SK-N-MC (cell line): ENCODE results near the gene GPRIN1.

Experiments
- DNase-seq: peaks from one replicate; pipeline ENCODE4 v3.0.0-alpha.2; 2011; ENCODE audit warnings: low read depth, low spot score
- H3K27ac ChIP-seq: fragments of 200-600 bp; sonication (generic); 2 replicates; pipeline ENCODE4 v1.5.1; 2016; ENCODE audit warnings: mixed run types
- H3K36me3 ChIP-seq: fragments of 200-600 bp; sonication (generic); 2 replicates; pipeline ENCODE4 v1.6.1; 2017; ENCODE audit warnings: antibody characterized with exemption, low read length, mixed read lengths; ENCODE audit not compliant: insufficient read depth
- H3K4me3 ChIP-seq: fragments of 200-600 bp; sonication (generic); 2 replicates; pipeline ENCODE4 v1.5.1; 2016
- H3K9ac ChIP-seq: fragments of 200-600 bp; sonication (generic); 2 replicates; pipeline ENCODE4 v1.8.0; 2017; ENCODE audit warnings: mixed run types, mixed read lengths; ENCODE audit not compliant: insufficient read length
- H3K9me3 ChIP-seq: fragments of 200-600 bp; sonication (generic); 2 replicates; pipeline ENCODE4 v1.6.1; 2017; ENCODE audit warnings: low read depth, mild to moderate bottlenecking, antibody characterized with exemption, low read length, moderate library complexity, mixed read lengths
- EZH2 ChIP-seq: fragments of 200-600 bp; sonication (generic); IDR thresholded peaks from one replicate; pipeline ENCODE4 v1.6.1; 2017; ENCODE audit warnings: antibody characterized with exemption
- FOXP2 ChIP-seq: optimal IDR thresholded peaks from 2 replicates; pipeline ENCODE3; 2011; ENCODE audit warnings: mild to moderate bottlenecking, moderate library complexity; ENCODE audit not compliant: insufficient read depth; ENCODE audit errors: extremely low read length, control extremely low read depth
- POLR2AphosphoS5 ChIP-seq: IDR thresholded peaks from 2 replicates; pipeline ENCODE4 v1.6.1; 2012; ENCODE audit warnings: mild to moderate bottlenecking, low read depth, low read length, borderline replicate concordance

GPRIN1 gene

DNA sequence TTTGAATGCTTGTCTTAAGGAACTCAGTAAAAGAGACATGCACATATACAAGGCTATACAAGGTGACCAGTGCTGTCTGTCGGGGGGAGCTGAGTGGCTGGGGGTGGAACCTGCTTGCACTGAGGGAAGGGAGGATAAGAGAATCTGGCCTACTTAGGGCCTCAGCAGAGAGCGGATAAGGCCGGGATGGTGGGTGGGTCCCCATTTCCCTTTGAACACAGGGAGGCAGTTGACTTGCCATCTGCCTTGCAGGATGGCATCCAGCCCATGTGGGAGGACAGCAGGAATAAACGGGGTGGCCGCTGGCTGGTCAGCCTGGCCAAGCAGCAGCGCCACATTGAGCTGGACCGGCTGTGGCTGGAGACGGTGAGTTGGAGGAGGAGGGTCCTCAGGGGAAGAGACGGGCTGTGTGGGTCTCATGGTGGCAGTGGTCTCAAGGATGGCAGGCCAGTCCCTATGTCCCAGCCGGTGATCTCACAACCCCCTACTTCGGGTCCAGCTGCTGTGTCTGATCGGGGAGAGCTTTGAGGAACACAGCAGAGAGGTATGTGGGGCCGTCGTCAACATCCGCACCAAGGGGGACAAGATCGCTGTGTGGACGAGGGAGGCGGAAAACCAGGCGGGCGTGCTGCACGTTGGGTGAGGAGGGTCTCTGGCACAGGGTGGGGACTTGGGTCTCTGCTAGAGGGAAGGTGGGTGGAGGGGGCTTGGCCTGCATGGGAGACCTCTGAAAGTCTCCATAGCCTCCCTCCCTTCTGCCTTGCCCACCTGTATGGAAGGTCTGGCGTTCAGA lies 35.1 kb upstream of the GPRIN1 start:
- H3K27ac ChIP-seq = no peak overlapping the region
- DNase-seq = no peak
- no peak overlapping the region for H3K9ac ChIP-seq
- TF ChIP-seq POLR2AphosphoS5 = no peak
- no peak overlapping the region for H3K4me3 ChIP-seq
- H3K9me3 ChIP-seq = no peaks in the 10 kb centered on the region
- no peaks in the 10 kb centered on the region for H3K36me3 ChIP-seq

DNA sequence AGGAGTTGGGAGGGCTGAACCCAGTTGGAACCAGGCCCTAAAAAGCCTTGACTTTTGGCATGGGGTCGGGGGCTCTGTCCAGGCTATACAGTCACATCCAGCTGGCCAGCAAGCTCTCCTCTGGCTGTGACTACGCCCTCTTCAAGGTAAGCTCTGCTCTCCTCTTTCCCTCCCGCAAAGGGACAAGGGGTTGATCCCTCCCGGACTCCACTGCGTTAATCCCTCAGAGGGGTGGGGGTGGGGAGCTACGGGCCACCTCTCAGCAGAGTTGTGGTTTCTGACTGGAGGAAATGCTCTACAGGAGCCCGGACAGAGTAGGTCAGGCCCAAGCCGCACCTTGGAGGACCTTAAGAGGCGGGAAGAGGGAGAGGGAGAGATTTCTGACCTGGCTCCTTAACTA lies 34.3 kb upstream of the GPRIN1 start:
- no peaks in the 10 kb centered on the region for H3K36me3 ChIP-seq
- no peaks in the 10 kb centered on the region for H3K9me3 ChIP-seq
- H3K9ac ChIP-seq = no peak overlapping the region
- H3K4me3 ChIP-seq = no peak overlapping the region
- DNase-seq = no peak
- no peak overlapping the region for H3K27ac ChIP-seq
- TF ChIP-seq EZH2 (no peak), POLR2AphosphoS5 (no peak), FOXP2 (no peak)

DNA sequence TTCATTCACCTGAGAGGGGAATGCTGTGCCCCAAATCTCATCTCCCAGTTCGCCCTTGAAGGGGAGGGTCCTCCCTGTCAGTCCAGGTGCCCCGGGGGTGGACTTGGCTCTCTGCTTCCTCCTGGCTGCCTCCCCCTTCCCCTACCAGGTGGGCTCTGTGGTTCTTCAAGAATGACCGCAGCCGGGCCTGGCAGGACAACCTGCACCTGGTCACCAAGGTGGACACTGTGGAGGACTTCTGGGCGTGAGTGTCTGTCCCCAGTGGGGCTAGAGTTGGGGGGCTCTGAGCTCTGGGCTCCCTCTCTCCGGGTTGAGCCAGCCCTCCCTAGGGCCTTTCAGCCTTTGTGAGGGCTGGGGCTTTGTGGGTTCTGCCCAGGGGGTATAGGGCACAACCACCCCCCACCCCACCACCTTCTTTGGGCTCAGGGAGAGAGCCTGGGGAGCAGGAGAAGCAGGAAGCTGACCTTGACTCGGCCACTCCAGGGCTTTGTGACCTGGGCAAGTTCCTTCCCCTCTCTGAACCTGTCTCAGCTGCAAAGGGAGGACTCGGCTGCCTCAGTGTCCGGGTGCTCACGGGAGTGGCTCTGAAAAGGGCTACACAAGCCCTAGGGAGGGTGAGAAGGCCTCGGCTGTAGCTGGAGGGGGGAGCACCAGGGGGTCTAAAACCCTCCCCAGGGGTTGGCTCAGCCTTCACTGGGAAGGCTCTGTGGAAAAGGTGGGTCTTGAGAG lies 33.7 kb upstream of the GPRIN1 start:
- H3K36me3 ChIP-seq = no peaks in the 10 kb centered on the region
- H3K27ac ChIP-seq = no peak overlapping the region
- H3K9ac ChIP-seq = no peak overlapping the region
- no peak overlapping the region for H3K4me3 ChIP-seq
- no peak for DNase-seq
- TF ChIP-seq EZH2 = no peak
- TF ChIP-seq FOXP2 = no peak
- TF ChIP-seq POLR2AphosphoS5 = no peak
- H3K9me3 ChIP-seq = no peaks in the 10 kb centered on the region

DNA sequence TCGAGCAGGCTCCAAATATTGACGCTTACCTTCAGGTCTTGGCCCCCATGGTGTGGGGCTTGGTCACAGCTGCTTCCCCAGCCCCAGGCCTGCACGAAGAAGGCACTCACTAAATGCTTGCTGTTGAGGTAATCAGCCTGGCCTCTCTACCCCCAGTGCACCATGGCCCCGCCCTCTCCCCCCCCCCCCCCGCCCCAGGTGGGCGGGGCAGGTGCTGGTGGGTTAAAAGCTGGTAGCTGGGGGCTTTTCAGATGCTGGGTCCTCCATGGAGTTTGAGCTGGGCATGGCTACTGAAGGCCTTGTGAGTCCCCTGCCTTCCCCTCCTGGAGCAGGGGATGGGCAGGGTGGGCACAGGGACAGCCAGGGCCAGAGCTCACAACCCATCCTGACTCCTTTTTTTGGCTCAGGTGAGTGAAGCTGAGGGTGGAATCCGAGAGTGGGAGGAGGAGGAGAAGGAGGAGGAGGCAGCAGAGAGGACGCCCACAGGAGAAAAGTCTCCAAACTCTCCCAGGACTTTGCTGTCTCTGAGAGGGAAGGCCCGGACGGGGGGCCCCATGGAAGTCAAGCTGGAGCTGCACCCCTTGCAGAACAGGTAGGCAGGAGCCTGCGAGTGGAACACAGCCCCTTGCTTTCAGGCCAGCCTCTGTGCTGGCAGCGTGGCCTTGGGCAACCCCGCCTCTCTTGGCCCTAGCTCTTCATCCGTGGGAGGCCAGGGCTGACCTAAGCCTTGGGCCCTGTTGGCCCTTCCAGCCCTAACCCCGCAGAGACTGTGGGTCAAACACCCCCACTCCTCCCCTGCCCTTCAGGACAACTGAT lies 32.9 kb upstream of the GPRIN1 start:
- Histone ChIP-seq H3K36me3 (no peaks in the 10 kb centered on the region), H3K9ac (no peak overlapping the region), H3K4me3 (no peak overlapping the region), H3K9me3 (no peaks in the 10 kb centered on the region), H3K27ac (no peak overlapping the region)
- TF ChIP-seq EZH2 (no peak), POLR2AphosphoS5 (no peak), FOXP2 (no peak)
- DNase-seq = no peak

DNA sequence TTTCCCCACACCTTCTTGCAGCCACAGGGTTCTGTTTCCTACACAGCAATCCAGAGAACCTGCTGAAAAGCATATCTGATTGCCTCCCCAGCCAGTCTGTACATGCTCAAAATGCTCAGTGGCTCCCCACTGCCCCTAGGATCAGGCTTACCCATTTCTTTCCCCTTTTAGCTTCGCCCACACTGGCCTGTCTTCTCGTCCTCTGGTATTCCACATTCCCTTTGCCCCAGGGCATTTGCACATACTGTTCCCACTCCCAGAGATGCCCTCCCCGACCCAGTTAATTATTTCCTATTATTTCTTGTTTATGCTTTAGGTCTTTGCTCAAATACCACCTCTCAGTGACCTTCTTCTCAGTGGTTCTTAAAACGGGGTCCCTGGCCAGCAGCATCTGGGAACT lies 30.7 kb upstream of the GPRIN1 start:
- Histone ChIP-seq H3K4me3 (no peak overlapping the region), H3K36me3 (no peaks in the 10 kb centered on the region), H3K27ac (no peak overlapping the region), H3K9me3 (no peaks in the 10 kb centered on the region), H3K9ac (no peak overlapping the region)
- no peak for DNase-seq
- TF ChIP-seq FOXP2 (no peak), EZH2 (no peak), POLR2AphosphoS5 (no peak)

DNA sequence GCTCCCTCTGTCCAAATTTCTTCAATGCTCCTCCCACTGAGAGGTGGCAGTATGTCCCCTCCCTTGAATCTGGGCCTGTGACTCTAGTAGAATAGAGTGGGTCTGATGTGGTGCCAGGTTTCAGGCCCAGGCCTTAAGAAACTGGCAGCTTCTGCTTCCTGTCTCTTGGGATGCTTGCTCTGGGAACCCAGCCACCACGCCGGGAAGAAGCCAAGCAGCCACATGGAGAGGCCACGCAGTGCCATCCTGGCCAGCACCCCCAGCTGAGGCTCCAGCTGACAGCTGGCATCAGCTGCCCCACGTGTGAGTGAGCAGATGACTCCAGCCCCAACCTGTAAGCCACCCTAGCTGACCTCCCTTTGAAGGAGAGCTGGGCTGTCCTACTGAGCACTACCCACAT lies 30.0 kb upstream of the GPRIN1 start:
- Histone ChIP-seq H3K9ac (no peak overlapping the region), H3K4me3 (no peak overlapping the region), H3K9me3 (no peaks in the 10 kb centered on the region), H3K27ac (no peak overlapping the region), H3K36me3 (no peaks in the 10 kb centered on the region)
- DNase-seq = no peak
- TF ChIP-seq FOXP2 = no peak
- TF ChIP-seq POLR2AphosphoS5 = no peak
- no peak for TF ChIP-seq EZH2

DNA sequence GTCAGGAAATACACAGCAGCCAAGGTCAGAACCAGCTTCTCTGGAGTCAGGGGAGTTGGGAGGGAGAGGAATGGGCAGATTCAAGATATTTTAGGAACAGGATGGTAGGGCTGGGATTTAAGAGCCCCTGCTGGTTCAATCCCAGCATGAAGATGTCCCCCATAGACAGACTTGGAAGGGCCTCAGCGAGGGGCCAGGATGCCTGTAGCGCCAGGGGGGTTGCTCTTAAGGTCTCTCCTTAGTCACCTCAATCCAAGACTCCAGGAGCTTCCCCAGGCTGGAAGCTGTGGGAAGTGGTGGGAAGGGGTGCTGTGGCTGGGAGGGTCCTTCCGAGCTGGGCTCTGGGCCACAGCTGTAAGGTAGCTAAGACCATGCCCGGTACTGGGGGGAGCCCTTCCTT lies 29.3 kb upstream of the GPRIN1 start:
- Histone ChIP-seq H3K27ac (no peak overlapping the region), H3K36me3 (no peaks in the 10 kb centered on the region), H3K9me3 (no peaks in the 10 kb centered on the region), H3K4me3 (no peak overlapping the region), H3K9ac (no peak overlapping the region)
- DNase-seq = no peak
- TF ChIP-seq POLR2AphosphoS5 (no peak), FOXP2 (no peak), EZH2 (no peak)

DNA sequence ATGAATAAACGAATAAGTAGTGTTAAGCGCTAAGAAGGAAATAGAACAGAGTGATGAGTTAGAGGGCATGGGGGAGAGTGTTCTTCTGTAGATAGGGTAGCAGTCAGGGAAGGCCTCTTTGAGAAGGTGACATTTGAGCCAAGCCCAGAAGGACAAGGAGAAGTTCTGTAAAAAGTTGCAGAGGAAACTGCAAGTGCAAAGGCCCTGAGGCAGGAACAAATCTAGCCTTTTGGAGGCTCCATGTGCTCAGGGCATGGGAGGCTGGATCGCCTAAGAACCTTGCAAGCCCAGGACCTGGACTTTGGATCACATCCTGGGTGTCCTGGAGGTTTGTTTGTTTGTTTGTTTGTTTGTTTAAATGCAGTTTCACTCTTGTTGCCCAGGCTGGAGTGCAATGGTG lies 28.5 kb upstream of the GPRIN1 start:
- no peaks in the 10 kb centered on the region for H3K9me3 ChIP-seq
- H3K9ac ChIP-seq = no peak overlapping the region
- H3K36me3 ChIP-seq = no peaks in the 10 kb centered on the region
- TF ChIP-seq POLR2AphosphoS5 (no peak), FOXP2 (no peak), EZH2 (no peak)
- no peak for DNase-seq
- H3K27ac ChIP-seq = no peak overlapping the region
- no peak overlapping the region for H3K4me3 ChIP-seq
